ENCODE data around the gene SCN4B.
A peak's percentile ranks its signal among the peaks of the same experiment; 100 is the strongest.

SCN4B gene

DNA sequence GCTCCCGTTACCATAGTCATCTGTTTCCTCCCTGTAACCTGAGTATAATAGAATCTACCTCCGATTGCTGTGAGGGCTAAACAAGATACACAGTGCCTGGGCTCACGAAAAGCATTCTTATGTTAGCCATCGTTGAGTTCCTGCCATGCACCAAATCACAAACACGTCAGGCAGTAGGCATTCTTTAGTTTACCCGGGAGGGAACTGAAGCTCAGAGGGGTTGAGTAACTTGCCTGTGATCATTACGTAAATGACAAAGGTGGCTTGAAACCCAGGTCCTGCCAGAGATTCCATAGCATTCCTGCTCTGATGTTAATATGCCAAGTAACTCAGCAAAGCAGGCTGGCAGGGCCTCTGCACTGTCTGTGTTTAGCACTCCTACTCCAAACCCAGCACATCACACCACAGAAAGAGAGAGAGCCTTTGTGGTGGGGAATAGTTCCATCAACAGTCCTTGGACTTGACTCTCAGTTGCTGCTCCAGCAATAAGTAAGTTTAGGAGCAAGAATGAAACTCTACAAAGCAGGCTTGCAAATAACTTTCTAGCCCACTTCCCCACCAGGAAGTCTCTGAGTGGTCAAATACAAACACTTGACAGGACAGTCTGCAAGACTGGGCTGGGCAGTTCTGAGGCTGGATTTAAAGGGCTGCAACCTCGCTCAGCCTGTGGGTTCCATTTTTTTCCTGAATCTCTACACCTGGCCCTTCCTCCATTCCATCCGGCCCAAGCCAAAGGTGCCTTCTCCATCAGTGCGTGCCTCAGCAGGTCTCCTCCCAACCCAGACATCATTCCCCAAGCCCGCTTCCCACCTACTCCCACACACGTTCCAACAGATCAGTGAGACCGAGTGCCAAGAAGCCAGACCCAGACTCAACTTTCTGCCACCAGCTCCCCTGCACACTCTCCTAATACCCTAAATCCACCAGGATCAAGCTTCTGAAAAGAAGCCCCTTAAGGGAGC is 22.7 kb upstream of the SCN4B start:
- no peak for DNase-seq (ENCODE audit: low read depth in 2 of 2, low spot score in 1 of 2)

DNA sequence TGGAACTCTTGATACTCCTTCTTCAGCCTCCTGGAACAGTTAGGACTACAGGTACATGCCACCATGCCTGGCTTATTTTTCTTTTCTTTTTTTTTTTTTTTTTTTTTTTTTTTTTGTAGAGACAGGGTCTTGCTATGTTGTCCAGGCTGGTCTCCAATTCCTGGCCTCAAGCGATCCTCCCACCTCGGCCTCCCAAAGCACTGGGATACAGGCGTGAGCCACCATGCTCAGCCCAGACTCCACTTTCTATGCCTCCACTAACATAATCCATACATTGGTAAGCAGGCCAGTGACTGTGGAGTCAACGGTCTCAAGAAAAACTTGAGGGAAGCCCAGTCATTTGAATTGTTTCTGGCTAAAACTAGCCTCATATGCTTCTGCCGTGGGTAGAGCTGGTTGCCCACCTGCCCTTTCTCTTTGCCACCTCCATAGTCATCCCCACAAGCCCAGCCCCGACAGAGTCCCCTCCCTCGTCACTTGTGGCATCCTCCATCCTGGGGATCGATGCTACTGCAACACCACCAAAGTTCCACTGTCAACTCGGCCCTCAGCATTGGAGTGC is 21.5 kb upstream of the SCN4B start:
- no peak for DNase-seq (ENCODE audit: low read depth in 2 of 2, low spot score in 1 of 2)

DNA sequence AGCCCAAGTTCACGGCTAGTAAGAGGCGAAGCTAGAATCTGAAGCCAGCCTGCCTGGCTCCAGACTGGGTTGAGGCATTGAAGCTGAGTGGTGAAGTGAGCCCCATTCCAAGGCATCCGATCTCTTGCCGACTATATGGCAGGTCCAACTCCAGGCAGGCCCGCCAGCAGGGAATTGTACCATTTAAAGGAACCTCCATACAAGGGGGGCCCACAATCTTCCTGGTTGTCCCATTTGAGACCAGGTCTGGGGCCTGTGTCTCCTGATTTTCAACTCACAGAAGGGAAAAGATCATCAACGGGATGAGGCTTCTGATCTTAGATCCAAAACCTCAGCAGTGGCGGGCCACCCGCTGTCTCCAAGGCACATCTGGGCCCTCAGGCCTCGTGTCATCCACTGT is 19.7 kb upstream of the SCN4B start:
- no peak for DNase-seq (ENCODE audit: low read depth in 2 of 2, low spot score in 1 of 2)

DNA sequence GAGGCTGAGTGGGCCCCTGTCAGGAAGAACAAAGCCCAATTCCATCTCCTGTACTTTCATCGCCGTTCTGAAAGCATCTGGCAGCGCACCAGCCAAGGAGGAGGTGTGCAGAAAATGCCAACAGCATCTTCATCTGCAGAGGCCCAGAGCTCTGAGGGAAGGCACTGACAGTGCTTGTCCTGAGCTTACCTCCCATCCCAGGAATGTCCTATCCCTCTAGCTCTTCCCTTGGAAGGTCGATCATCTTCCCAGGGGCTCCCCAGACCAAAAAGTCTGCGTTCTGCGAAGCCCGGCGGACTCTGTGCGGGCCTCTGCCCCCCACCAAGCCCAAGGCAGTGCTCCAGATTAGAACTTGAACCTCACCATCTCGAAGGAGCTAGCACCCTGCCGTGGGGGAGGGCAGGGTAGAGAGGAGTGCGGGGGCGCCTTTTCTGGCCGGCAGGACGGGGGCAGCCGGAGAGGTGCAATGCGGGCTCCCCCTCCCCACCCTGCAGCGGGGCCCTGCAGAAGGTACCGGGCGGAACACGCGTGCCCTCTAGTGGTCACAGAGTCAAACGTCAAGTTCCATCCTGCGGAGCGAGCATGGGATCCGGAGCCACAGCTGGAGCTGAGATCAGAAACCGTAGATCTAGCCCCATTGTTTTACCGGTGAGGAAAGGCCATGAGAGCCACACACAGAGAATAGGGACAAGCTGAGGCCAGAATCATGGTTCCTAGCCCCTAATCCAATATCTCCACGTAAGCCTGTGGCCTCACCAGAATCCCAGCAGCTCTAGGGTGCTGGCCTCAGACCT is 18.8 kb upstream of the SCN4B start:
- peak; percentile 43 to 48 for DNase-seq (ENCODE audit: low read depth in 2 of 2, low spot score in 1 of 2)

DNA sequence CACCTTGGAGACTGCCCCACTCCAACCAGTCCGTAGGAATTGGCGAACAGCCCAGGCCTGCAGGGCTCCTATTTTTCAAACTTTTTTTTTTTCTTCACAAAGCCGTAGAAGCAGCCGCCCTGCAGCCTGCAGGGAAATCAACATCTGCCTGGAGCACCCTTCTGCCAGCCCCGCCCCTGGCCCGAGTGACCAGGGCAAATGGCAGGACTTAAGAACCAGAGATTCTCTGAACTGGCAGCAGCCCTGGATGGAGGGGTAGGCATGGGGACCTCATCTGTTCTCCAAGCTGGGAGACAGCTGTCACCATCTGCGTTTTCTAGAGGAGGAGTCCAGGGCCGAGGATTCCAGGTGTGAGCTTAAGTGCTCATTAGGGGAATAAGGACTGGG is 18.3 kb upstream of the SCN4B start:
- no peak for DNase-seq (ENCODE audit: low read depth in 2 of 2, low spot score in 1 of 2)

DNA sequence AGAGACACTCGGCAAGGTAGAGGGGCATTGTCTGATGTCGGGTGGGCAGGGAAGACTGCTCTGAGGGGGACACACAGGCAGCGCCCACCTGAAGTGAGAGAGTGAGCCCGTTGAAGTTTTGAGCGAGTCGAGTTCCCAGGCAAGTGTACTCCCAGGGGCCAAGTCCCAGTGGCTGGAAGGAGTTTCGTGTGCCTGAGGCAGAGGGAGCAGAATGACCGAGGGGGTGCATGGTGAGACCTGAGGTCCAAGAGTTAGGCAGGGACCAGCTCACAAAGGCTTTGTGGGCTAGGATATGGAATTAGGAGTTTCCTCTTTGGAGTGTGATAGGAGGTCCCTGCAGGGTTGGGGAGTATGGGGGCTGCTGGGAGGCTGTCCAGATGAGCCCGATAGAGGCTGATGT is 17.6 kb upstream of the SCN4B start:
- no peak for DNase-seq (ENCODE audit: low read depth in 2 of 2, low spot score in 1 of 2)

DNA sequence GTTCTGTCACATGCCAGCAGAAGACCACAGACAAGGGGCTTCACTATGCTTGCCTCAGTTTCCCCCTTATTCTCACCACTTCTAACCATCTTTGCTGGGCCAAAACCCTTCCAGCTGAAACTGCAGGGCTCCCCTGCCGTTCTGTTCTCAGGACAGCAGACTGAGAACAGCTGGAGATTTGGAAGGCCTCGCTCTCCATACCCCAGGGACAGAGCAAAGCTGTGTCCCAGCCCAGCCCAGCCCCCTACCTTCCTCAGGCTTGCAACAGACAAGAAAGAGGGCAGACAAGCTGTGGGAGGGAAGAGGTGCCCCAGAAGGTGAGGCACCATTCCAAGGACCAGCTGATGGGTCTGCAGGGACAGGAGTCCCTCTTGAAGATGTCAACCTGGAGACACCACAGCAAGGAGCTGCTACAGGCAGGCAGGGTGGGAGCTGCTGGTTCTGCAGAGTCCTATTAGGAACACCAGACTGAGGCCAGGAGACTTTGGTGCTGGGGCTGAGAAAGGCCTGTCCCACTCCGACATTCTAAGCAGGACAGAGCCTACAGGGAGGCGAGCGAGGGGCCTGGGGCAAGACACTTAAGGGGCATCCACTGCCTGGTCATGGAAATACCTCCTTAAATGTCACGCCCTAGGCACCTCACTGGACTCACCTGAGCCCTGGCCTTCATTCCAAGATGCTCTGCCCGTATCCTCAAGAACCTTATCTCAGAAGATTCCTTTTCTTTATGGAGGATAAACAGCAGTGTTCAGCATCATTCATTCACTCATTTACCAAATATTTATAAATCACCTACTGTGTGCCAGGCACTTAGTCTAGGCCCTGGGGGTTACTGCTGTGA is 16.9 kb upstream of the SCN4B start:
- no peak for DNase-seq (ENCODE audit: low read depth in 2 of 2, low spot score in 1 of 2)

DNA sequence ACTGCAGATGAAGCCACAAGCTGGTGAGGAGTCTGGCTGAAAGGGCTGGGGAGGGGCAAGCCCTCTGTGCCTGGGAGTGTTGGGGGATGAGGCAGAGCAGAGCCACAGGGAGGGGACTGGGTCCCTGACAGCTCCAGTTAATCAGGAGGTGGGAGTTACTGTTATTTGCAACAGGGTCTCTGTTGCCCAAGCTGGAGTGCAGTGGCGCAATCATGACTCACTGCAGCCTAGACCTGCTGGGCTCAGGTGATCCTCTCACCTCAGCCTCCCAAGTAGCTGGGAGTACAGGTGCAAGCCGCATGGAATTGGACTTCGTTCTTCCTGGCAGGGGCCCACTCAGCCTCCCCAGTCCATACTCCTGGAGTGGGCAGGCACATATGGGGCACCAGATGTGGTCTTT is 16.1 kb upstream of the SCN4B start:
- DNase-seq (ENCODE audit: low read depth in 2 of 2, low spot score in 1 of 2): no peak

DNA sequence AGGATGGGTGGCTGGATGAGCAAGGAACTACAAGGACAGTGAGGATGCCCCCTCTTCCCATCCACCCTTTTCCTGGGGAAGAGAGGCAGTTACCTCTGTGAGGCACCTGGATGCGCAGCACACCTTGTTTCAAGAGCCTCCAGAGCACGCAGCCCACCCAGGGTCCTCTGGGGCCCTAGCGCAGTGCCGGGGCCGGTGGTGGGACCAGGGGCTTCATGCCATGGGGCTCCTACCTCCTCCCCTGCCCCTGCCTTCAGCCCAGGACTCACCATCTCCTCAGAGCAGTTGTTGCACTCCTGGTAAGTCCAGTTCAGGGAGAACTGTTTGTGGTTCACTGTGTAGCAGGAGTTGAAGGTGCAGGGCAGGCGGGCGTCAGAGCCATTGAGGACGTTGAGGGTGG is 15.7 kb upstream of the SCN4B start:
- DNase-seq (ENCODE audit: low read depth in 2 of 2, low spot score in 1 of 2): no peak

DNA sequence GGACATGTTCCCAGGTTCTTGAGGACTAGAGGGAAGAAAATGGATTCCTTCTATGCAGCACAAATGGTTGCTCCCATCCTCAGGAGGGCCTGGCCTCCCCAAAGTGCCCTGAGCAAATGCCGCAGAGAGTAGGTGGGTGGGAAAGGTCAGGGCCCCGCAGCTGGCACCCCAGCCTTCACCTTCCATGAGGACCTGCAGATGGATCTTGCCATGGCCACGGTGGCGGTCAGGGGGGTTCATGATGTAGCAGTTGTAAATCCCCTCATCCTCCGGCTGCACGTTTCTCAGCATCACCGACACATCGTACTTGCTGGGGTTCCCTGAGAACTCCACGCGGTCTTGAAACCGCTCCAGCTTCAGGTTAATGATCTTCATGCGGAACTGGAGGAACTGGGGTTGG is 15.3 kb upstream of the SCN4B start:
- no peak for DNase-seq (ENCODE audit: low read depth in 2 of 2, low spot score in 1 of 2)

DNA sequence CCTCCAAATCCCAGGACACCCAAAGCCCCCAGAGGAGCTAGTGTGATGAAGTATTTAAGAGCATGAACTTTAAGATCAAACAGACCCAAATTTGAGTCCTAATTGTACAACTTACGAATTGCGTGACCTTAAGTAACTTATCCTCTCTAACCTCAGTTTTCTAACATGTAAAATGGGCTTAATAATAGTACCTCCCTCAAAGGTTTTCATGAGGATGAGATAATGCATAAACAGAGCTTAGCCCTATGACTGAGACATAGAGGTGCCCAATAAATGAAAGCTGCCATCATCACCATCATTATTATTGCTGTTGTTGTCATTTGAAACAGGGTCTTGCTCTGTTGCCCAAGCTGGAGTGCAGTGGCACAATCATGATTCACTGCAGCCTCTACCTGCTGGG is 14.6 kb upstream of the SCN4B start:
- no peak for DNase-seq (ENCODE audit: low read depth in 2 of 2, low spot score in 1 of 2)

DNA sequence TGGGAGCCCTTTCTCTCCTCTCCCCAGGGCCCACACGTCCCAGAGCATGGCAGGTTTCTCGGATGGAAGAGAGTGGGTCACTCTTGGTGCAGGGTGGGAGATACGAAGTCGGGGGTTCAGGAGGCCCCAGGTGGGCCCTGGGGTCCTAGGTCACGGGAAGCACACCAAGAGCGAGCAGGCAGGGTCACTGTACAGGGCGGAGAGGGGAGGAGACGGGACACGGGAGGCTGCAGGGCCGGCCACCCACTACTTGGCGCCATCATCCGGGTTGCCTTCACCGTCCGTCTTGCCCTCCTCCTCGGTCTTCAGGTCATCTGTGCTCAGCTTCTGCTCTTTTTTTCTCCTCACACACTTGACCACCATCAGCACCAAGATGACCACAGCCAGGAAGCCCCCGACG is 14.0 kb upstream of the SCN4B start:
- no peak for DNase-seq (ENCODE audit: low read depth in 2 of 2, low spot score in 1 of 2)

DNA sequence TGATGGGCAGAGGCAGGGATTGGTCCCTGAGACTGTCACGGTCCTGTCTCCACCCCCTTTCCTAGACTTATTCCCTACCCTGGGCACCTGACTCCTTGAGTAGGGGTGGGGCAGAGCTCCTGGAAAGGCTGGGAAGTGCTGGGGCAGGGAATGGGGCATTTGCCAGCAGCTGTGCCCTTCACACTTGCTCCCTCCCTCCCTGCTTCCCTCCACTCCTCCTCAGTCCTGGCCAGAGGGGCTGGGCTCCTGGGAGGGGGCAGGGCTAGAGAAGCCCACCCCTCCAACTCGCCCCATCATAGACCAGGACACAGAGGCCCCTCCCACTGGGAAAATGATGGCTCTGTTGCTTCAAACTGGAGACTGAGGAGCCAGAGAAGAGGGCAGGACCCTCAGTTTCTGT is 12.3 kb upstream of the SCN4B start:
- DNase-seq (ENCODE audit: low read depth in 2 of 2, low spot score in 1 of 2): no peak

DNA sequence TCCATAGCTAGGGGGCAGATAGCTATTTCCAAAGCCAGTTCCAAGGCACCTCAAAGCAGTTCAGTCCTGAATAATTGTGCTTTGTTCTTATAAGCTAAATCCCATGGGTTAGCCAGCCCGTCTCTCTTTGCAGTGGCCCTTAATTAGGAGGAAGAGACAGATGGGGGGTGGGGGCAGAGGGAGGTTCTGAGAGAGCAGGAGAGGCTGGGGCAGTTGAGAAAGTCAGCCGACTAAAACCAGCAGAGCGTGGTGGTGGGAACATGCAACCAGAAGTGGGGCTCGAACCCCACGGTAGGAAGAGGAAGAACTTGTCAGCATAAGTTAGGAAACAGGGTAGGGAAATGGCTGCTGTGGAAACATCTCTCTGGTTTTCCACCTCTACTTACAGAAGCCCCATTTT is 10.9 kb upstream of the SCN4B start:
- no peak for DNase-seq (ENCODE audit: low read depth in 2 of 2, low spot score in 1 of 2)

DNA sequence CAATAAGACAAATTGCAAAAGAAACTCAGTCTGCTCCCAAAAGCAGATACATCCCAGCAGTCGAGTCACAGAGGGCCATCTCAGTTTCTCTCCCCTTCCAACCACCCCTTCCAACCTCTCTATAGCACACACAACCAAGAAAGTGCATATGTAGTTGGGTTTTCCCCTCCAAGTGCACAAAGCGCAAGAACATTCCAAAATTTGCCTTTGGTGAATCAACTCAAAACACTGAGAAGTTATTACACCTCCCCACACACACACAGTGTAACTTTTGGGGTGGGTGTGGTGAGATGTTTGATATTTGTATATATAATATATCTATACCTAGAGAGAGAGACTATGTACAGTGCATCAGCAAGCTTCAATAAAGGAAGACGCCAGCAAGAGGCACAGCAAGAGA is 10.2 kb upstream of the SCN4B start:
- no peak for DNase-seq (ENCODE audit: low read depth in 2 of 2, low spot score in 1 of 2)

DNA sequence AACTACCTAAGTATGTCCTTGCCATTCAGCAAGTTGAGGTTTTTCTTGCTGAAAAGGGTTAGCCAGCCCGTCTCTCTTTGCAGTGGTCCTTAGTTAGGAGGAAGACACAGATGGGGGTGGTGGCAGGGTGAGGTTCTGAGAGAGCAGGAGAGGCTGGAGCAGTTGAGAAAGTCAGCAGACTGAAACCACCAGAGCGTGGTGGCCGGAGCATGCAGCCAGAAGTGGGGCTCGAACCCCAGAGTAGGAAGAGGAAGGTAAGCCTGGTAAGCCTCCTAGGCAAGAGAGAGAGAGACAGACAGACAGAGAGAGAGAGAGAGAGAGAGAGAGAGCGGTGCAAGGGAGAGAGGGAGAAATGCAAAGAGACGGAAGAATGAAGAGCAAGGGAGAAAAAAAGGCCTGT is 9.2 kb upstream of the SCN4B start:
- no peak for DNase-seq (ENCODE audit: low read depth in 2 of 2, low spot score in 1 of 2)

DNA sequence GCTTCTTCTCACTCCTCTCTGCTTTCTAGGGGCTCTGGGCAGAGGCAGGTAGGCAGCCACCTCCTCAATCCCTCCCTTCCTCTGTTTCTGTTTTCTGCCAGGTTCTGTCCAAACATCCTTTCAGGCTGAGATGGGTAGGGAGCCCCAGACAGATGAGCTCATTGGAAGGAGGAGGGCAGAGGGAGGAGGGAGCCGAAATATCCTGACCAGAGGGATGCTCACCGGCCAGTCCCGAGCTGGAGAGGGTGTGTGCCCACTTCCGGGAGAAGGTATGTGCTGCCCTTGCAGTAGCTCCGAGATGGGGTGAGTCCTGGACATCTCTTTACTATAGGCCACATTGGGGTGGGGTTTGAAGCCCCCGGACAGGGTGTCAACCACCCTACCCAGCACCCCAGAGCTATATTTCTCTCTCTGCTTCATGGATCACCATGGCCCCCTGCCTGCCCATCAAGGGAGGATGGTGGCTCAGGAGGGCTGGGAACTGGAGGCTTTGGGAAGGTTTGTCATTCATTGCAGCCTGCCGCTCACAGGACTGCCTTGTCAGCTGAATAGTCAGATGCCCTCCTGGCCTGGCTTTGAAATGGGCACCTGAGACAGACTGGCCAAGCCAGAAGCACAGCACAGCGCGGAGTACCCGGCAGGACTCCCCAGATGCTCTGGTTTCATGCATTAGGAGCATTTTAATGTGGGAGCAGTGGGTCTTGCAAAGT is 4.7 kb upstream of the SCN4B start:
- no peak for DNase-seq (ENCODE audit: low read depth in 2 of 2, low spot score in 1 of 2)

DNA sequence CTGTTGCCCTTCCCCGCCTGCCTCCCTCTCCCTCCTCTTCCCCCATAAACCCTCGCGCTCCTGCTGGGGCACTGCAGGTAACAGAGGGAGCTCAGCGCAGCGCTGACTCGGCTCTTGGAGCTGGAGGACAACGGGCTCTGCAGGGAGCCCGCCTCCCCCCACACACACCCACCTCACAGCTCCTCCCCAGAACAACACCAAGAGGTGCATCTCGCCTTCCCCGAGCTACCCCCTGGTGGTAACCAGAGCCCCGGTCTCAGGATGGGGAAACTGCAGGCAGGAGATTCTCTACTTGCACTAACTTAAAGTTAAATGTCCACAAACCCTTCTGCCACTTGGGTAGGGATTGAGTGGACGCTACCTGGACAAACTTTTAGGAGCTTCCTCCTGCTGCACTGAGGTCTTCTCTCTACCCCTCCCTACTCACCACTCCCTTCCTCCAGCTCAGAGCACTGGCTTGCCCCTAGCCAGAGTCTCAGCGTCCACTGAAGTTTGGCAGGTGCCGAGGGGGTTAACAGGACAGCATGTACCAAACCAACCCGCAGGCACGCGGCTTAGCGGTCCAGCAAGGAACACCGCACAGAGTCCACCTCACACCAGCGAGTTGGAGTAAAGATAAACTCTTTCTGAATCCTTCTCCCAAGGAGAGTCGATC is 4.0 kb upstream of the SCN4B start:
- DNase-seq (ENCODE audit: low read depth in 2 of 2, low spot score in 1 of 2): no peak

DNA sequence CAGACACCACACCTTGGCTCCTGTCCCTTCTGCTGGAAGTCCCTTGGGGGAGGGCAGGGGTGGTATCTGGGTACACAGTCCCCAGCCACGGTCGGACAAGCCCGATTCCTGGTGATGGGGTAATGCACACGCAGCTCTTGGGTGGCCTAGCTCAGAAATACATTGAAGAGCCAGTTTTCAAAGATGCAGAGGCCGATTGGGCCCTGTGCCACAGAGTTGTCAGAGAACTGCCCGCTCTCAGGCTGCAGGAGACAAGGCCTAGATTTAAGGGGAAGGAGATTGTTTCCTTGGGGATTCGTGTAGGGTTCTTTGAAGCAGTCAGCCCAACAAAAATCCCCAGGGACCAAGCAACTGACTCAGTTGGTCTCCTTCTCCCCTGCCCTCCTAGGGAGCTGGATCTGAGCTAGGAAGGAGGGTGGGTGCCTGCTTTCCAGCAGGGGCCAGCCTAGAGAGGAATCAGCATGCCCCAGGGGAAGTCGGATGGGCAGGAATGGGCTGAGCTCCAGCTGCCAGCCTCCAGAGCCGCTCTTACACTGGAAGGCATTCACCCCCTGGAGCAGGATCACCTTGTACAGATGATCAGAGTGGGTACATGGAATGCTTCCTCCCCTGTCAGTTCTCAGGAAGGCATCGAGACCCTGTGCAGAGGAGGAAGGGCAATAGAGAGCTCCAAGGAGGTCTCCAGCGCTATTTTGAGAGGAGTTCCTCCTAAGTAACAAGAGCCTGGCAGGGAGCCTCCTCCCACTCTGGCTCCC is 3.3 kb upstream of the SCN4B start:
- no peak for DNase-seq (ENCODE audit: low read depth in 2 of 2, low spot score in 1 of 2)

Data from stimulated activated CD8-positive, alpha-beta memory T cell treated with anti-CD3 and anti-CD28 coated beads, Interleukin-4, amount 100 ng/mL, for 1 hour (primary cell).